ENCODE measurements around the gene LYPLAL1.

DNA sequence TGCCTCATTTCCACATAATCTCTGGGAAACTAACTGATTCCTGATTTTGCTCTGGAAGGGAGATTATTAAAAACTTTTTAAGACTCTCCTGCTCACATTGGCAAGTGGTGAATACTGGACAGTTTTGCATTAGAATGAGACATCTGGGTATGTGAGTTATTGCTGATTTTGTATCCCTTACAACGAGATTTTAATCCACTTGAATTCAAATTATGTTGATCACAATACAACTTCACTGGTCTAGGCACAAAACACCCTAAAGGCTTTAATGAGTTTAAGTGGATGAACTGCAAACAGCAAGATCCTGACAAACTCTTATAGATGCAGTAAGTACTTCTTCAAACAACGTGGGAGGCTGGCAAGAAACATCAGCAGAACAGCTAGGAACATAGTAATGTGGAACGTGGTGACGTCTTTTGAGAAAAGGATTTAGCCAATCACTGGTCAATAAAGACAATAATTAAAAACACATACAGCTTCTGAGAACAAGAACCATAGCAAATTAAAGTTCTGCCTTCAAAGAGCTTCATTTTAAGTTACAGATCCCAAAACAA lies 10.2 kb upstream of the LYPLAL1 start:
- TF ChIP-seq, protein P1, sequence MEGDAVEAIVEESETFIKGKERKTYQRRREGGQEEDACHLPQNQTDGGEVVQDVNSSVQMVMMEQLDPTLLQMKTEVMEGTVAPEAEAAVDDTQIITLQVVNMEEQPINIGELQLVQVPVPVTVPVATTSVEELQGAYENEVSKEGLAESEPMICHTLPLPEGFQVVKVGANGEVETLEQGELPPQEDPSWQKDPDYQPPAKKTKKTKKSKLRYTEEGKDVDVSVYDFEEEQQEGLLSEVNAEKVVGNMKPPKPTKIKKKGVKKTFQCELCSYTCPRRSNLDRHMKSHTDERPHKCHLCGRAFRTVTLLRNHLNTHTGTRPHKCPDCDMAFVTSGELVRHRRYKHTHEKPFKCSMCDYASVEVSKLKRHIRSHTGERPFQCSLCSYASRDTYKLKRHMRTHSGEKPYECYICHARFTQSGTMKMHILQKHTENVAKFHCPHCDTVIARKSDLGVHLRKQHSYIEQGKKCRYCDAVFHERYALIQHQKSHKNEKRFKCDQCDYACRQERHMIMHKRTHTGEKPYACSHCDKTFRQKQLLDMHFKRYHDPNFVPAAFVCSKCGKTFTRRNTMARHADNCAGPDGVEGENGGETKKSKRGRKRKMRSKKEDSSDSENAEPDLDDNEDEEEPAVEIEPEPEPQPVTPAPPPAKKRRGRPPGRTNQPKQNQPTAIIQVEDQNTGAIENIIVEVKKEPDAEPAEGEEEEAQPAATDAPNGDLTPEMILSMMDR (IDR thresholded peaks at IDR 0.05): no peak
- TF ChIP-seq POLR2A (IDR thresholded peaks at IDR 0.05): no peak
- TF ChIP-seq POLR2AphosphoS5 (IDR thresholded peaks at IDR 0.05): no peak
- no peak for TF ChIP-seq EP300 (IDR thresholded peaks at IDR 0.05)

Data from stomach (tissue), 4 donors.